RPMI8226 (cell line): Measurements from ENCODE around the gene ARV1.
A peak's percentile ranks its signal among the peaks of the same experiment; 100 is the strongest.
"Not testable (repeated sequence)": the region's sequence is repeated elsewhere in the genome, so short reads cannot be mapped to it uniquely, and the experiment has no call there.

Source experiments
- DNase-seq: peaks from one replicate; pipeline ENCODE4 v3.0.0-alpha.2; 2015

Gene ARV1

GRCh38 chr1:231045286-231045685, 66.4 kb downstream of the ARV1 start:
- no peak for DNase-seq

- not testable (repeated sequence) for DNase-seq
These were observed 67.2 kb downstream of the ARV1 start for GRCh38 chr1:231045921-231046729.

GRCh38 chr1:231046730-231047395, 68.0 kb downstream of the ARV1 start:
- no peak for DNase-seq

GRCh38 chr1:231047529-231047928, 68.6 kb downstream of the ARV1 start:
- DNase-seq, result not testable (repeated sequence)

GRCh38 chr1:231048419-231048818, 69.5 kb downstream of the ARV1 start:
- DNase-seq, result peak; percentile 97

- DNase-seq, result peak; percentile 19
These were observed 70.5 kb downstream of the ARV1 start for GRCh38 chr1:231049121-231049979.
